ENCODE measurements around the gene N4BP2L2. TPM values are rescaled to one million over a fixed set of nuclear protein-coding genes. Genes with fewer than 3 reads are reported as not detected.
A peak's percentile ranks its signal among the peaks of the same experiment; 100 is the strongest.

The N4BP2L2 gene
- total RNA-seq, 1 donor from 2014 or later: 135 TPM

GRCh38 chr13:32474999-32475792 is 63.4 kb downstream of the N4BP2L2 start:
- H3K9ac ChIP-seq (ENCODE audit: low read depth in 1 of 3, low read length in 3 of 3): no peak overlapping the region
- H3K27ac ChIP-seq (ENCODE audit: low read depth, low read length): peak overlapping the region; percentile 39
- H3K9me3 ChIP-seq (ENCODE audit: control insufficient read depth in 3 of 3, low read length in 3 of 3): no peaks in the 10 kb centered on the region
- no peak overlapping the region for H3K4me3 ChIP-seq (ENCODE audit: low read length in 3 of 3)
- H3K36me3 ChIP-seq (ENCODE audit: control insufficient read depth in 3 of 3, insufficient read depth in 3 of 3, low read length in 3 of 3): peaks cover 0 to 5% (median 0%) of the 10 kb centered on the region in 3 donors
- no peaks in the 10 kb centered on the region for H3K27me3 ChIP-seq (ENCODE audit: control insufficient read depth in 3 of 3, insufficient read depth in 3 of 3, low read length in 3 of 3)
- peaks cover 22 to 47% (median 35%) of the 10 kb centered on the region in 3 donors for H3K4me1 ChIP-seq (ENCODE audit: control insufficient read depth in 3 of 3, insufficient read depth in 3 of 3, low read length in 3 of 3)

DNA sequence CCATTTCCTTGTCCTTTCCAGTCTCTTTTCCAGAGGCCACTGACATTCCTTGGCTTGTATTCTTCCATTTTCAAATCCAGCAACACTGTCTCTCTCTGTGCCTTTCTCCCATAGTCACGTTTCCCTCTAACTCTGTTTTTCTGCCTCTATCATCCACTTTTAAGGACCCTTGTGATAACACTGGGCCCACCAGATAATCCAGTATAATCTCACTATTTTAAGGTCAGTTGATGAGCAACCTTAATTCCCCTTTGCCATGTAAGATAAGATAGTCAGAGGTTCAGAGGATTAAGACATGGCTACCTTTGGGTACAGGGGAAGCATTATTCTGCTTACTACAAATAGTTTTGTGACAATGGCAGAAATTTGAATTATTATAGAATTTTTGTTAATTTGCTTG is 64.9 kb downstream of the N4BP2L2 start:
- peaks cover 22 to 52% (median 40%) of the 10 kb centered on the region in 3 donors for H3K4me1 ChIP-seq (ENCODE audit: control insufficient read depth in 3 of 3, insufficient read depth in 3 of 3, low read length in 3 of 3)
- no peak overlapping the region for H3K4me3 ChIP-seq (ENCODE audit: low read length in 3 of 3)
- H3K27me3 ChIP-seq (ENCODE audit: control insufficient read depth in 3 of 3, insufficient read depth in 3 of 3, low read length in 3 of 3): no peaks in the 10 kb centered on the region
- H3K9me3 ChIP-seq (ENCODE audit: control insufficient read depth in 3 of 3, low read length in 3 of 3): no peaks in the 10 kb centered on the region
- no peak overlapping the region for H3K27ac ChIP-seq (ENCODE audit: low read depth, low read length)
- peaks cover 0 to 5% (median 0%) of the 10 kb centered on the region in 3 donors for H3K36me3 ChIP-seq (ENCODE audit: control insufficient read depth in 3 of 3, insufficient read depth in 3 of 3, low read length in 3 of 3)
- H3K9ac ChIP-seq (ENCODE audit: low read depth in 1 of 3, low read length in 3 of 3): no peak overlapping the region

- Histone ChIP-seq H3K36me3 (ENCODE audit: control insufficient read depth in 3 of 3, insufficient read depth in 3 of 3, low read length in 3 of 3) (no peaks in the 10 kb centered on the region), H3K27ac (ENCODE audit: low read depth, low read length) (peak overlapping the region; percentile 36), H3K9me3 (ENCODE audit: control insufficient read depth in 3 of 3, low read length in 3 of 3) (no peaks in the 10 kb centered on the region), H3K27me3 (ENCODE audit: control insufficient read depth in 3 of 3, insufficient read depth in 3 of 3, low read length in 3 of 3) (no peaks in the 10 kb centered on the region), H3K9ac (ENCODE audit: low read depth in 1 of 3, low read length in 3 of 3) (peak overlapping the region in 1 of 3 donors; percentile 46), H3K4me1 (ENCODE audit: control insufficient read depth in 3 of 3, insufficient read depth in 3 of 3, low read length in 3 of 3) (peaks cover 18 to 49% (median 39%) of the 10 kb centered on the region in 3 donors), H3K4me3 (ENCODE audit: low read length in 3 of 3) (no peak overlapping the region)
These were observed 66.4 kb downstream of the N4BP2L2 start for GRCh38 chr13:32472194-32472621.

GRCh38 chr13:32471187-32471922 is 67.2 kb downstream of the N4BP2L2 start:
- peaks cover 15 to 42% (median 32%) of the 10 kb centered on the region in 3 donors for H3K4me1 ChIP-seq (ENCODE audit: control insufficient read depth in 3 of 3, insufficient read depth in 3 of 3, low read length in 3 of 3)
- no peak overlapping the region for H3K4me3 ChIP-seq (ENCODE audit: low read length in 3 of 3)
- H3K27ac ChIP-seq (ENCODE audit: low read depth, low read length): peak overlapping the region; percentile 36
- H3K27me3 ChIP-seq (ENCODE audit: control insufficient read depth in 3 of 3, insufficient read depth in 3 of 3, low read length in 3 of 3): no peaks in the 10 kb centered on the region
- H3K9ac ChIP-seq (ENCODE audit: low read depth in 1 of 3, low read length in 3 of 3): no peak overlapping the region
- no peaks in the 10 kb centered on the region for H3K9me3 ChIP-seq (ENCODE audit: control insufficient read depth in 3 of 3, low read length in 3 of 3)
- no peaks in the 10 kb centered on the region for H3K36me3 ChIP-seq (ENCODE audit: control insufficient read depth in 3 of 3, insufficient read depth in 3 of 3, low read length in 3 of 3)

DNA sequence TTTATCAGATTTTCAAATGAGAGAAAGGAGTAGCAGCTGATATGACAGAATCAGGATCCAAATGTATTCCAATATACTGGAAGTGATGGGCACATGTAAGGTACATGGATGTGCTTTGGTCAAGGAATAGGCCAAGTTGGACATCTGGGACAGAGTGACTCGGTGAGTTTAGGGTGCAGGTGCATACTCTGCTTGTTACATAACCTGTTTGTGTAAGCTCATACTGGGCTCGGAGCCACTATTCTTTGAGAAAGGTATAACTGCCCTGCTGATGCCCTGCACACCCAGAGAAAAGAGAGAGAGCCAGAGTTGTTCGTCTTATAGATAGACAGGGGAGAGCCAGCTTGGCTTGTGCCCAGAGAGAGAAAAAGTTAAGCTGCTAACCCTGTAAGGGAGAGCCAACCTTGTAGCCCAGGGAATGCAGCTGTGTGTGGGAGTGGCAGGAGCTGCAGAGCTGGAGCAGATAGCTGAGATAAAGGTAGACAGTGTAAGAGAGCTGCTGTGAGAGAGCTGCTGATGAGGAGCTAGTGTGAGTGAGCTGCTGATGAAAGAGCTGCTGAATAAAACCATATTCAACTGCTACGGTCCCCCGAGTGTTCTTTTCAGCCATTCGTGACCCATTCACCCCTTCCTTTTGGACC is 70.0 kb downstream of the N4BP2L2 start:
- no peak overlapping the region for H3K4me3 ChIP-seq (ENCODE audit: low read length in 3 of 3)
- H3K27ac ChIP-seq (ENCODE audit: low read depth, low read length): no peak overlapping the region
- H3K27me3 ChIP-seq (ENCODE audit: control insufficient read depth in 3 of 3, insufficient read depth in 3 of 3, low read length in 3 of 3): no peaks in the 10 kb centered on the region
- peak overlapping the region in 1 of 3 donors; percentile 10 for H3K9ac ChIP-seq (ENCODE audit: low read depth in 1 of 3, low read length in 3 of 3)
- H3K4me1 ChIP-seq (ENCODE audit: control insufficient read depth in 3 of 3, insufficient read depth in 3 of 3, low read length in 3 of 3): peaks cover 11 to 31% (median 25%) of the 10 kb centered on the region in 3 donors
- H3K9me3 ChIP-seq (ENCODE audit: control insufficient read depth in 3 of 3, low read length in 3 of 3): no peaks in the 10 kb centered on the region
- no peaks in the 10 kb centered on the region for H3K36me3 ChIP-seq (ENCODE audit: control insufficient read depth in 3 of 3, insufficient read depth in 3 of 3, low read length in 3 of 3)

GRCh38 chr13:32456591-32456990 is 82.0 kb downstream of the N4BP2L2 start:
- peaks cover 0 to 4% (median 1%) of the 10 kb centered on the region in 3 donors for H3K9me3 ChIP-seq (ENCODE audit: control insufficient read depth in 3 of 3, low read length in 3 of 3)

GRCh38 chr13:32455594-32455903 is 83.0 kb downstream of the N4BP2L2 start:
- Histone ChIP-seq H3K27ac (ENCODE audit: low read depth, low read length) (no peak overlapping the region), H3K9ac (ENCODE audit: low read depth in 1 of 3, low read length in 3 of 3) (peak overlapping the region in 1 of 3 donors; percentile 34), H3K4me3 (ENCODE audit: low read length in 3 of 3) (peak overlapping the region in 1 of 3 donors; percentile 23), H3K9me3 (ENCODE audit: control insufficient read depth in 3 of 3, low read length in 3 of 3) (peaks cover 0 to 4% (median 1%) of the 10 kb centered on the region in 3 donors), H3K4me1 (ENCODE audit: control insufficient read depth in 3 of 3, insufficient read depth in 3 of 3, low read length in 3 of 3) (peaks cover 7 to 15% (median 14%) of the 10 kb centered on the region in 3 donors), H3K27me3 (ENCODE audit: control insufficient read depth in 3 of 3, insufficient read depth in 3 of 3, low read length in 3 of 3) (no peaks in the 10 kb centered on the region), H3K36me3 (ENCODE audit: control insufficient read depth in 3 of 3, insufficient read depth in 3 of 3, low read length in 3 of 3) (peaks cover 0 to 12% (median 3%) of the 10 kb centered on the region in 3 donors)

More at GRCh38 chr13:32456591-32456990, 82.0 kb downstream of the N4BP2L2 start:
- peaks cover 3 to 12% (median 3%) of the 10 kb centered on the region in 3 donors for H3K36me3 ChIP-seq (ENCODE audit: control insufficient read depth in 3 of 3, insufficient read depth in 3 of 3, low read length in 3 of 3)
- H3K9ac ChIP-seq (ENCODE audit: low read depth in 1 of 3, low read length in 3 of 3): no peak overlapping the region
- H3K4me1 ChIP-seq (ENCODE audit: control insufficient read depth in 3 of 3, insufficient read depth in 3 of 3, low read length in 3 of 3): peaks cover 7 to 15% (median 14%) of the 10 kb centered on the region in 3 donors
- H3K27ac ChIP-seq (ENCODE audit: low read depth, low read length): no peak overlapping the region
- H3K27me3 ChIP-seq (ENCODE audit: control insufficient read depth in 3 of 3, insufficient read depth in 3 of 3, low read length in 3 of 3): no peaks in the 10 kb centered on the region
- no peak overlapping the region for H3K4me3 ChIP-seq (ENCODE audit: low read length in 3 of 3)

DNA sequence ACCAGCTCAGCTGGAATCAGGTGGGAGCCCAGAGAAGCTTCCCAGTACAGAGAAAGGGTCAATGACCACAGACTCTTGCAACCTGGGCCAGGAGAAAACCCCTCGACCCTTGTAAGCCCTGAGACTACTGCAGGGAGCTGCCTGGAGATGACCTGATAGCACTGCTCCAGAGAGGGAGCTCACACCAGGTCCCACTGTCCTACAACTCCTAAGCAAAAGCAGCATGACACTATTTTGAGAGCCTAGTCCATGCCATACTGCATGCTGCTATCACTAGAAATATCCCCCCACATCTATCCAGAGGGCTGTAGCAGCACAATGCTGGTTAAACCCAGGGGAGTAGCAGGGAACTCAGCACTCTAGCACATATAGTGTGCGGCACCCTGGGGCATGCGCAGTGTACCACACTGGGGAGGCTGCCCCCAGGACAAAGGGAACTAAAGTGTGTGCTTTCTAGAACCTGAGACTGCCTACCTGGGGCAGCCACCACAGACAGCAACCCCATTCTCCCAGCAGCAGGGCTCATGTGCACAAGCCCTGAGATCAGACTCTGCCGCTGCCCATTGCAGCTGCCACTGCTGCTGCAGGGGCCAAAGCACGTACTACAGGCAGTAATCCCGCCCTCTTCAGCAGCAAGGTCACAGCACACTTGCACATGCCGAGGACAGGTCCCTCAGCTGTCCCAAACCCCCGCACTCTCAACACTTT is 83.6 kb downstream of the N4BP2L2 start:
- Histone ChIP-seq H3K9me3 (ENCODE audit: control insufficient read depth in 3 of 3, low read length in 3 of 3) (peaks cover 0 to 4% (median 1%) of the 10 kb centered on the region in 3 donors), H3K36me3 (ENCODE audit: control insufficient read depth in 3 of 3, insufficient read depth in 3 of 3, low read length in 3 of 3) (peaks cover 0 to 12% (median 3%) of the 10 kb centered on the region in 3 donors)

DNA sequence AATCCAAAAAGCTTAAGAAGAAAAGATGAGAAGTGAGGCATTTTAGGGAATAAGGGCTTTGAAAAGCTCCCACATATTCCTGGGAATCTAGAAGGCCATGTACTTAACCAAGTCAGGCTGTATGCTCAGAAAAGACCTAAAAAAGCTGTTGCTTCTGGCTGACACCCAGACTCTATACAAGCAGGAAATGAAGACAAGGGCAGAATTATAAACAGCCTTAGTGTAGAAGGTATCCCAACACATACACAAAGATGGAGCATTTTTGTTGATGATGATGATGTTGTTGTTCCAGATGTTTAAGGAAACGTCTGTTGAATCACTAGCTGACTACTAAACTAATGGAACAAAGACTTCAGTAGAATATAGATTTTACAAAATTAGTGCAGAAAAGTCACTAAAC is 84.6 kb downstream of the N4BP2L2 start:
- Histone ChIP-seq H3K9me3 (ENCODE audit: control insufficient read depth in 3 of 3, low read length in 3 of 3) (peaks cover 0 to 4% (median 1%) of the 10 kb centered on the region in 3 donors), H3K36me3 (ENCODE audit: control insufficient read depth in 3 of 3, insufficient read depth in 3 of 3, low read length in 3 of 3) (peaks cover 0 to 12% (median 3%) of the 10 kb centered on the region in 3 donors), H3K4me3 (ENCODE audit: low read length in 3 of 3) (no peak overlapping the region), H3K27ac (ENCODE audit: low read depth, low read length) (no peak overlapping the region), H3K9ac (ENCODE audit: low read depth in 1 of 3, low read length in 3 of 3) (no peak overlapping the region), H3K27me3 (ENCODE audit: control insufficient read depth in 3 of 3, insufficient read depth in 3 of 3, low read length in 3 of 3) (no peaks in the 10 kb centered on the region), H3K4me1 (ENCODE audit: control insufficient read depth in 3 of 3, insufficient read depth in 3 of 3, low read length in 3 of 3) (peaks cover 7 to 16% (median 14%) of the 10 kb centered on the region in 3 donors)

More for the DNA sequence above, 83.6 kb downstream of the N4BP2L2 start:
- peak overlapping the region in 1 of 3 donors; percentile 34 for H3K9ac ChIP-seq (ENCODE audit: low read depth in 1 of 3, low read length in 3 of 3)
- no peak overlapping the region for H3K27ac ChIP-seq (ENCODE audit: low read depth, low read length)
- peak overlapping the region in 1 of 3 donors; percentile 23 for H3K4me3 ChIP-seq (ENCODE audit: low read length in 3 of 3)
- no peaks in the 10 kb centered on the region for H3K27me3 ChIP-seq (ENCODE audit: control insufficient read depth in 3 of 3, insufficient read depth in 3 of 3, low read length in 3 of 3)
- H3K4me1 ChIP-seq (ENCODE audit: control insufficient read depth in 3 of 3, insufficient read depth in 3 of 3, low read length in 3 of 3): peaks cover 7 to 15% (median 14%) of the 10 kb centered on the region in 3 donors
